ENCODE results near the gene THNSL1.

DNA sequence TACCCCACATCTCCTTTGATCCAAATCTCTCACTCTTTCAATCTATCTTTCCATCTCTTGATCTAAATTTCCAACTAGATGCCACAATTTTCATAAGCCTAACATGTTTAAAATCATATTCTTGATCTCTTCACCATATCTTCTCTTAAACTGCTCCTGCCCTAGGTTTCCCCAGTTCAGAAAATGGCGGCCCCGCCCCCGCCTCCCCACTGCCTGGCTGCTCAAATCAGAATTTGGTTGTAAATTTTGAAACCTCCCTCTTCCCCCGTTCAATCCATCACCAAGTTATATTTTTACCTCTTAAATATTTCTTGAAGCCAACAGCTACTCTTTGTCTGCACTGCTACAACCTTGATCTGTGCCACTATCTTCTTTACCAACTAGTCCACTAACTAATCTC lies 36.7 kb upstream of the THNSL1 start:
- TF ChIP-seq, protein P1, sequence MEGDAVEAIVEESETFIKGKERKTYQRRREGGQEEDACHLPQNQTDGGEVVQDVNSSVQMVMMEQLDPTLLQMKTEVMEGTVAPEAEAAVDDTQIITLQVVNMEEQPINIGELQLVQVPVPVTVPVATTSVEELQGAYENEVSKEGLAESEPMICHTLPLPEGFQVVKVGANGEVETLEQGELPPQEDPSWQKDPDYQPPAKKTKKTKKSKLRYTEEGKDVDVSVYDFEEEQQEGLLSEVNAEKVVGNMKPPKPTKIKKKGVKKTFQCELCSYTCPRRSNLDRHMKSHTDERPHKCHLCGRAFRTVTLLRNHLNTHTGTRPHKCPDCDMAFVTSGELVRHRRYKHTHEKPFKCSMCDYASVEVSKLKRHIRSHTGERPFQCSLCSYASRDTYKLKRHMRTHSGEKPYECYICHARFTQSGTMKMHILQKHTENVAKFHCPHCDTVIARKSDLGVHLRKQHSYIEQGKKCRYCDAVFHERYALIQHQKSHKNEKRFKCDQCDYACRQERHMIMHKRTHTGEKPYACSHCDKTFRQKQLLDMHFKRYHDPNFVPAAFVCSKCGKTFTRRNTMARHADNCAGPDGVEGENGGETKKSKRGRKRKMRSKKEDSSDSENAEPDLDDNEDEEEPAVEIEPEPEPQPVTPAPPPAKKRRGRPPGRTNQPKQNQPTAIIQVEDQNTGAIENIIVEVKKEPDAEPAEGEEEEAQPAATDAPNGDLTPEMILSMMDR (conservative IDR thresholded peaks at IDR 0.05; ENCODE audit: low read length): no peak
- no peak for TF ChIP-seq EZH2phosphoT487 (IDR thresholded peaks at IDR 0.05; ENCODE audit: borderline replicate concordance, low read depth, low read length)

Measured in OCI-LY7 (cell line).